Right lobe of liver (tissue), 4 donors: ENCODE data around the gene GMDS.

Source experiments
- CTCF ChIP-seq, 4 donors: fragments of 200-600 bp in 3 of 4; fragments of 450-650 bp in 1 of 4; IDR thresholded peaks; one replicate each; pipeline versions ENCODE4 v1.5.1 to v1.8.0; 2016 to 2022; ENCODE audit warnings: antibody characterized with exemption in 4 of 4, mild to moderate bottlenecking in 2 of 4
- POLR2A ChIP-seq: fragments of 450-650 bp; IDR thresholded peaks from one replicate; pipeline ENCODE4 v1.6.1; 2017; ENCODE audit warnings: antibody characterized with exemption, mild to moderate bottlenecking
- donor health status: DM: no; HTN: no; CAD: no.
- donor health status: DM: no; HTN: no; CAD: no.
- donor health status: DM: no; HTN: yes; CAD: no.

GRCh38 chr6:1614448-1615150 lies 630.8 kb downstream of the GMDS start:
- TF ChIP-seq CTCF (IDR thresholded peaks at IDR 0.05) (no peak), POLR2A (no peak)
